K562 (cell line): ENCODE data around the gene TMEM88. TPM values are rescaled to one million over a fixed set of nuclear protein-coding genes. Genes with fewer than 3 reads are reported as not detected.

ENCODE experiments used
- ATAC-seq: fragments of 200-7000 bp; cut with Tn5 transposase; 3 replicates; pipeline ENCODE4 v1.9.1; 2020; ENCODE audit warnings: moderate library complexity
- BruUV-seq: library from RNA; stranded (reverse); fragments of 400-500 nt; replicated peaks from 2 replicates; lab custom pipeline; 2021; lab: Mats Ljungman, UMichigan
- CTCF ChIA-PET: fragments of 300-600 bp; formaldehyde crosslinking; extraction: SDS; loops from one replicate; lab custom pipeline; 2021; ENCODE audit warnings: low intra/inter-chr PET ratio; lab: Yijun Ruan, JAX
- POLR2A ChIA-PET: fragments of 300-600, 350-650 bp; sonication (Branson Sonifier 250); formaldehyde crosslinking; extraction: SDS; loops from one replicate; lab custom pipeline; 2021; ENCODE audit warnings: antibody characterized with exemption, inconsistent platforms; lab: Yijun Ruan, JAX
- DNase-seq, 4 experiments: peaks; one replicate each; pipeline versions ENCODE4 v3.0.0 to v3.0.0-alpha.2; 2011 to 2018; ENCODE audit warnings: low spot score in 3 of 4, mixed read lengths in 3 of 4; ENCODE audit errors: extremely low read depth in 1 of 4
- FAIRE-seq: peaks from 2 replicates; lab custom pipeline; 2011; peaks lifted over from hg19 to GRCh38; lab: Jason Lieb, UNC
- H2AFZ ChIP-seq: 2 replicates; pipeline ENCODE4 v1.6.0; 2011; ENCODE audit warnings: low read depth, low read length, control low read depth, inconsistent platforms
- H3K27ac ChIP-seq: fragments of 200-600 bp; 3 replicates; pipeline ENCODE4 v1.8.0; 2011; ENCODE audit warnings: low read depth, mild to moderate bottlenecking, control low read depth, inconsistent platforms, low read length, moderate library complexity, mixed read lengths; ENCODE audit errors: extremely low read depth
- H3K27me3 ChIP-seq, 2 experiments: fragments of 300-600 bp in 1 of 2; 2 replicates in 1 of 2; 3 replicates in 1 of 2; pipeline versions ENCODE4 v1.6.0 to v1.8.0; 2011; ENCODE audit warnings: inconsistent platforms in 2 of 2, low read length in 2 of 2, mild to moderate bottlenecking in 1 of 2, mixed read lengths in 1 of 2, moderate library complexity in 1 of 2; ENCODE audit not compliant: control insufficient read depth in 2 of 2, insufficient read depth in 2 of 2
- H3K36me3 ChIP-seq: fragments of 300-600 bp; 3 replicates; pipeline ENCODE4 v1.8.0; 2011; ENCODE audit warnings: mild to moderate bottlenecking, low read length, inconsistent platforms; ENCODE audit not compliant: control insufficient read depth, insufficient read depth
- H3K4me1 ChIP-seq, 2 experiments: fragments of 200-600 bp in 1 of 2; replicated peaks in 1 of 2; 2 replicates in 1 of 2; 3 replicates in 1 of 2; pipeline versions ENCODE4 v1.5.1 to v1.8.0; 2011; ENCODE audit warnings: inconsistent platforms in 2 of 2, low read length in 2 of 2, mild to moderate bottlenecking in 1 of 2, mixed read lengths in 1 of 2, moderate library complexity in 1 of 2; ENCODE audit not compliant: control insufficient read depth in 2 of 2, insufficient read depth in 2 of 2
- H3K4me2 ChIP-seq: 2 replicates; pipeline ENCODE4 v1.6.1; 2011; ENCODE audit warnings: low read length, control low read depth, inconsistent platforms, mixed read lengths; ENCODE audit not compliant: insufficient read depth
- H3K4me3 ChIP-seq: fragments of 200-600 bp; sonication (generic), shearing (Covaris generic); 2 replicates; pipeline ENCODE4 v1.5.1; 2016; ENCODE audit warnings: control low read depth, inconsistent platforms
- H3K79me2 ChIP-seq: fragments of 200-600 bp; 3 replicates; pipeline ENCODE4 v1.8.0; 2011; ENCODE audit warnings: low read length, inconsistent platforms; ENCODE audit not compliant: control insufficient read depth, insufficient read depth
- H3K9ac ChIP-seq, 2 experiments: 2 replicates each; pipeline versions ENCODE4 v1.6.0 to v1.6.1; 2011; ENCODE audit warnings: low read depth in 2 of 2, low read length in 2 of 2, control low read depth in 1 of 2, inconsistent platforms in 1 of 2, mild to moderate bottlenecking in 1 of 2, mixed read lengths in 1 of 2; ENCODE audit not compliant: insufficient read depth in 1 of 2
- H3K9me1 ChIP-seq: one replicate; pipeline ENCODE4 v1.6.0; 2011; ENCODE audit warnings: inconsistent platforms, mild to moderate bottlenecking, low read length, moderate library complexity; ENCODE audit not compliant: control insufficient read depth, insufficient read depth
- H3K9me3 ChIP-seq: replicated peaks from 2 replicates; pipeline ENCODE4 v1.5.1; 2011; ENCODE audit warnings: low read depth, low read length, inconsistent platforms; ENCODE audit not compliant: control insufficient read depth, insufficient read depth
- H4K20me1 ChIP-seq: replicated peaks from 2 replicates; pipeline ENCODE4 v1.6.1; 2011; ENCODE audit warnings: low read length, inconsistent platforms, mixed read lengths; ENCODE audit not compliant: control insufficient read depth, insufficient read depth
- ARID2 ChIP-seq: fragments of 450-650 bp; IDR thresholded peaks from 2 replicates; pipeline ENCODE4 v1.6.1; 2017; ENCODE audit warnings: antibody characterized with exemption, mild to moderate bottlenecking
- EP400 ChIP-seq: fragments of 450-650 bp; IDR thresholded peaks from 2 replicates; pipeline ENCODE4 v1.6.1; 2017; ENCODE audit warnings: antibody characterized with exemption, mild to moderate bottlenecking, moderate library complexity
- HDAC6 ChIP-seq: IDR thresholded peaks from 2 replicates; pipeline ENCODE4 v1.6.1; 2012; ENCODE audit warnings: low read depth, mild to moderate bottlenecking, control low read depth, inconsistent platforms, low read length, moderate library complexity
- HMG20A ChIP-seq: fragments of 450-650 bp; formaldehyde crosslinking; conservative IDR thresholded peaks from 2 replicates; pipeline ENCODE4 v1.4.0; 2020; ENCODE audit warnings: mild to moderate bottlenecking, mixed read lengths
- KDM5B ChIP-seq: fragments of 200-600 bp; sonication (generic); IDR thresholded peaks from 2 replicates; pipeline ENCODE4 v1.6.1; 2012; ENCODE audit warnings: low read depth, mild to moderate bottlenecking, moderate library complexity, low read length, control low read depth, inconsistent platforms; ENCODE audit not compliant: insufficient replicate concordance
- MYC ChIP-seq, 2 experiments: fragments of 250-450 bp in 1 of 2; sonication (Bioruptor Pico) in 1 of 2; IDR thresholded peaks; 2 replicates each; pipeline versions ENCODE4 v1.5.1 to v1.6.1; 2012 to 2021; ENCODE audit warnings: low read depth in 2 of 2, borderline replicate concordance in 1 of 2, improper control_type of control experiment in 1 of 2, low read length in 1 of 2, mild to moderate bottlenecking in 1 of 2, moderate library complexity in 1 of 2
- RBFOX2 ChIP-seq: fragments of 200-400 bp; formaldehyde crosslinking; IDR thresholded peaks from 2 replicates; pipeline ENCODE4 v1.6.1; 2017; ENCODE audit warnings: low read depth, mild to moderate bottlenecking, low read length, moderate library complexity
- SMC3 ChIP-seq: conservative IDR thresholded peaks from 2 replicates; pipeline ENCODE4 v1.6.1; 2011; ENCODE audit warnings: low read depth, low read length, improper control_type of control experiment; ENCODE audit not compliant: insufficient read depth
- TFAM ChIP-seq: fragments of 250-450 bp; sonication (Bioruptor Pico); conservative IDR thresholded peaks from 2 replicates; pipeline ENCODE4 v1.5.0; 2021; ENCODE audit warnings: mild to moderate bottlenecking, moderate library complexity
- TRIM28 ChIP-seq: fragments of 450-650 bp; IDR thresholded peaks from 2 replicates; pipeline ENCODE4 v1.6.1; 2017
- ZNF431 ChIP-seq: sonication (generic); formaldehyde crosslinking; IDR thresholded peaks from 2 replicates; pipeline ENCODE4 v1.8.0; 2022; ENCODE audit warnings: mild to moderate bottlenecking, missing genetic modification reagents
- ZNF766 ChIP-seq: fragments of 200-800 bp; sonication (Bioruptor generic); conservative IDR thresholded peaks from 2 replicates; pipeline ENCODE4 v1.6.1; 2016; ENCODE audit warnings: missing genetic modification characterization, missing compliant biosample characterization
- WGBS: fragments of 100-300 bp; shearing (Covaris generic); methylation state at CpG from one replicate; pipeline ENCODE4 v1.1.6; 2016; ENCODE audit warnings: low coverage, mixed read lengths; ENCODE audit not compliant: insufficient coverage; ENCODE audit errors: missing lambda C conversion rate; 5-methylcytosine and 5-hydroxymethylcytosine counted together
- in situ Hi-C: fragments of 300-500 bp; cut with MboI; formaldehyde crosslinking; loops from 4 replicates; pipeline ENCODE4 v1.15.0; 2018; ENCODE audit warnings: inconsistent platforms, mixed read lengths
- intact Hi-C: fragments of 100-400 bp; cut with micrococcal nuclease; formaldehyde crosslinking; loops from 2 replicates; pipeline ENCODE4 v1.14.2; 2022
- polyA plus RNA-seq, 8 experiments: library from polyadenylated mRNA; depleted of rRNA in 4 of 8; stranded (reverse) in 5 of 8; unstranded in 3 of 8; fragments of >200 nt; fragmentation: Nextera tagmentation in 2 of 8; fragmentation: Illumina TruSeq in 1 of 8; extraction: Ambion mirVana in 2 of 8; extraction: Trizol in 1 of 8; gene quantifications; 2 replicates each; pipeline versions ENCODE4 v1.2.1 to v1.2.3, GENCODE V29; 2011 to 2014; ENCODE audit warnings: inconsistent platforms in 1 of 8, missing spikeins in 1 of 8
- total RNA-seq, 7 experiments: library from RNA; depleted of rRNA in 6 of 7; stranded (reverse); fragments of >200 nt in 6 of 7; fragmentation: Illumina TruSeq in 2 of 7; extraction: Trizol in 2 of 7; gene quantifications; 2 replicates each; pipeline versions ENCODE4 v1.2.1 to v1.2.3, GENCODE V29; 2011 to 2021; ENCODE audit warnings: low replicate concordance in 1 of 7
- TF ChIP-seq, protein P1 (sequence below), 2 experiments: fragments of 450-650 bp; conservative IDR thresholded peaks; 2 replicates each; pipeline ENCODE4 v1.6.1; 2017; ENCODE audit warnings: mild to moderate bottlenecking in 2 of 2, moderate library complexity in 2 of 2
- TF ChIP-seq, protein P2 (sequence below): fragments of 450-650 bp; IDR thresholded peaks from 2 replicates; pipeline ENCODE4 v1.6.1; 2017; ENCODE audit warnings: antibody characterized with exemption, mild to moderate bottlenecking

Gene TMEM88
- total and polyA plus RNA-seq, 9 of the 15 experiments (the other 6 are each of a cell fraction or from before 2014, with no cell fraction given): 0.10 to 1.4 (median 0.36) TPM; not detected in 3

DNA sequence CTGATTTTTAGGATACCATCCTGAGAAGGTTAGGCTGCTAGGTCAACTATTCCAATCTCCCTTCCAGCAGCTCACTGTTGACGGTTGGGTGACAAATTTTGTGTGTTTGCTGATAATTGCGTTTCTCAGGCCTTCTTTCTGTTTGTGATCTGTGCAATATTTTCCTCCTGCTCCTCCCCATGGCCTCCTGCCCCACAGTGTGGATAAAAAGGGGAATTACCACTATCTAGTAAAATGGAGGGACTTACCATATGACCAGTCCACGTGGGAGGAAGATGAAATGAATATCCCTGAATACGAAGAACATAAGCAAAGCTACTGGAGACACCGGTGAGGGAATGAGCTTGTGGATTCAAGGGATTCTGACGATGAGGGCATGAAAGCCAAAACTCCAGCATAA is 42.9 kb downstream of the TMEM88 start (continued):
- peak; percentile 29; the same call in 1 of the 2 replicates for TF ChIP-seq EP400
- TF ChIP-seq, protein P1, sequence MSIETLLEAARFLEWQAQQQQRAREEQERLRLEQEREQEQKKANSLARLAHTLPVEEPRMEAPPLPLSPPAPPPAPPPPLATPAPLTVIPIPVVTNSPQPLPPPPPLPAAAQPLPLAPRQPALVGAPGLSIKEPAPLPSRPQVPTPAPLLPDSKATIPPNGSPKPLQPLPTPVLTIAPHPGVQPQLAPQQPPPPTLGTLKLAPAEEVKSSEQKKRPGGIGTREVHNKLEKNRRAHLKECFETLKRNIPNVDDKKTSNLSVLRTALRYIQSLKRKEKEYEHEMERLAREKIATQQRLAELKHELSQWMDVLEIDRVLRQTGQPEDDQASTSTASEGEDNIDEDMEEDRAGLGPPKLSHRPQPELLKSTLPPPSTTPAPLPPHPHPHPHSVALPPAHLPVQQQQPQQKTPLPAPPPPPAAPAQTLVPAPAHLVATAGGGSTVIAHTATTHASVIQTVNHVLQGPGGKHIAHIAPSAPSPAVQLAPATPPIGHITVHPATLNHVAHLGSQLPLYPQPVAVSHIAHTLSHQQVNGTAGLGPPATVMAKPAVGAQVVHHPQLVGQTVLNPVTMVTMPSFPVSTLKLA (conservative IDR thresholded peaks at IDR 0.05): peak; percentile 53 to 54; a peak in 3 of 4 replicates
- no peak for TF ChIP-seq RBFOX2
- TF ChIP-seq SMC3: peak; percentile 45

DNA sequence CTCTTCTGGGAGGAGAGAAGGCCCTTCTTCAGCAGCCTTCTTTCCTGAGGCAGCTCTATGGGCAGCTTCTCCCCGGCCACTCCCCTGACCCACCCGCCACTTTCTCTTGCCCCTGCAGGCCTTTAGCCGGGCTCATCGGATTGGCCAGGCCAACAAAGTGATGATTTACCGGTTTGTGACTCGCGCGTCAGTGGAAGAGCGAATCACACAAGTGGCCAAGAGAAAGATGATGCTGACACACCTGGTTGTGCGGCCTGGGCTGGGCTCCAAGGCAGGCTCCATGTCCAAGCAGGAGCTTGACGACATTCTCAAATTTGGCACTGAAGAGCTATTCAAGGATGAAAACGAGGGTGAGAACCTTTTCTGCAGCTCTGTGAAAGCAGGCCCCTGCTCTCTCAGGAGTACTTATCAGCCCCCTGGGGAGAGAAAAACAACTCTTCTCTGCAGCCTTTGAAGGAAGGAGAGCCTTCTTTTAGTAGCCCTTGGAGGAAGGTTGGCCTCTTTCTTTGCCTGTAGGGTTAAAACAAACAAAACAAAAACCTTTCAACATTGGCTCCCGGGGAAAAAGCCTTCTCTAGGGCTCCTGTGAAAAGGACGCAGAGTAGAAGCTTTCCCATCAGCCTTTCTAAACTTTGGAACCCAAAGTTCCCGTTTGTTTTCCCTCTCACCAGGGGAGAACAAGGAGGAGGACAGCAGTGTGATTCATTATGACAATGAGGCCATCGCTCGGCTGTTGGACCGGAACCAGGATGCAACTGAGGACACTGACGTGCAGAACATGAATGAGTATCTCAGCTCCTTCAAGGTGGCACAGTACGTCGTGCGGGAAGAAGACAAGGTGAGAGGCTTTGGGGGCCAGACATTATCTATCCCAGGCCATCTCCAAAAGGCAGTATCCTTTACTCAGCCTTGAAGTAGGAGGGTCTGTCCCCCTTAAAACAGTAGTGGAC is 48.6 kb downstream of the TMEM88 start:
- H3K4me1 ChIP-seq: no peaks in the 10 kb centered on the region
- in situ Hi-C loops: no loop called here
- ChIA-PET CTCF (no interaction called here), POLR2A (no interaction called here)
- FAIRE-seq (no peak), DNase-seq (no peak), ATAC-seq (no peak)
- no peak overlapping the region for H3K27ac ChIP-seq
- H4K20me1 ChIP-seq: no peaks in the 10 kb centered on the region
- H3K79me2 ChIP-seq: no peaks in the 10 kb centered on the region
- H3K9me1 ChIP-seq: no peaks in the 10 kb centered on the region
- no peaks in the 10 kb centered on the region for H3K9me3 ChIP-seq
- BruUV-seq: TSS peak; percentile 32
- H3K9ac ChIP-seq: no peak overlapping the region
- no peak overlapping the region for H3K4me2 ChIP-seq
- intact Hi-C loops: no loop called here
- no peaks in the 10 kb centered on the region for H3K27me3 ChIP-seq
- 93% methylated on average over 18 of the region's 22 CpGs for WGBS
- no peak overlapping the region for H3K4me3 ChIP-seq
- H2AFZ ChIP-seq: no peak overlapping the region
- H3K36me3 ChIP-seq: peaks cover 59% of the 10 kb centered on the region
- TF ChIP-seq TRIM28 (no peak), TFAM (CRISPR knock-in tag) (no peak), MYC (IDR thresholded peaks at IDR 0.05; ENCODE audit: low read depth, low read length) (no peak), MYC (CRISPR knock-in tag; IDR thresholded peaks at IDR 0.05; ENCODE audit: borderline replicate concordance, low read depth) (no peak), ZNF431 (no peak), HDAC6 (no peak), KDM5B (no peak), ARID2 (no peak), HMG20A (no peak), ZNF766 (CRISPR knock-in tag) (no peak)
- TF ChIP-seq, protein P2, sequence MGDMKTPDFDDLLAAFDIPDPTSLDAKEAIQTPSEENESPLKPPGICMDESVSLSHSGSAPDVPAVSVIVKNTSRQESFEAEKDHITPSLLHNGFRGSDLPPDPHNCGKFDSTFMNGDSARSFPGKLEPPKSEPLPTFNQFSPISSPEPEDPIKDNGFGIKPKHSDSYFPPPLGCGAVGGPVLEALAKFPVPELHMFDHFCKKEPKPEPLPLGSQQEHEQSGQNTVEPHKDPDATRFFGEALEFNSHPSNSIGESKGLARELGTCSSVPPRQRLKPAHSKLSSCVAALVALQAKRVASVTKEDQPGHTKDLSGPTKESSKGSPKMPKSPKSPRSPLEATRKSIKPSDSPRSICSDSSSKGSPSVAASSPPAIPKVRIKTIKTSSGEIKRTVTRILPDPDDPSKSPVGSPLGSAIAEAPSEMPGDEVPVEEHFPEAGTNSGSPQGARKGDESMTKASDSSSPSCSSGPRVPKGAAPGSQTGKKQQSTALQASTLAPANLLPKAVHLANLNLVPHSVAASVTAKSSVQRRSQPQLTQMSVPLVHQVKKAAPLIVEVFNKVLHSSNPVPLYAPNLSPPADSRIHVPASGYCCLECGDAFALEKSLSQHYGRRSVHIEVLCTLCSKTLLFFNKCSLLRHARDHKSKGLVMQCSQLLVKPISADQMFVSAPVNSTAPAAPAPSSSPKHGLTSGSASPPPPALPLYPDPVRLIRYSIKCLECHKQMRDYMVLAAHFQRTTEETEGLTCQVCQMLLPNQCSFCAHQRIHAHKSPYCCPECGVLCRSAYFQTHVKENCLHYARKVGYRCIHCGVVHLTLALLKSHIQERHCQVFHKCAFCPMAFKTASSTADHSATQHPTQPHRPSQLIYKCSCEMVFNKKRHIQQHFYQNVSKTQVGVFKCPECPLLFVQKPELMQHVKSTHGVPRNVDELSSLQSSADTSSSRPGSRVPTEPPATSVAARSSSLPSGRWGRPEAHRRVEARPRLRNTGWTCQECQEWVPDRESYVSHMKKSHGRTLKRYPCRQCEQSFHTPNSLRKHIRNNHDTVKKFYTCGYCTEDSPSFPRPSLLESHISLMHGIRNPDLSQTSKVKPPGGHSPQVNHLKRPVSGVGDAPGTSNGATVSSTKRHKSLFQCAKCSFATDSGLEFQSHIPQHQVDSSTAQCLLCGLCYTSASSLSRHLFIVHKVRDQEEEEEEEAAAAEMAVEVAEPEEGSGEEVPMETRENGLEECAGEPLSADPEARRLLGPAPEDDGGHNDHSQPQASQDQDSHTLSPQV: no peak
